Loucy (cell line): Measurements from ENCODE around the gene AMDHD1.

Source experiments
- H2AFZ ChIP-seq: fragments of 200-600 bp; sonication (generic); 2 replicates; pipeline ENCODE4 v1.6.0; 2016; ENCODE audit warnings: antibody characterized with exemption, mild to moderate bottlenecking, low read length, moderate library complexity
- H3F3A ChIP-seq: fragments of 200-600 bp; 2 replicates; pipeline ENCODE4 v1.6.0; 2016; ENCODE audit warnings: antibody characterized with exemption, low read depth, mild to moderate bottlenecking
- H3K27me3 ChIP-seq: fragments of 200-600 bp; sonication (generic); 2 replicates; pipeline ENCODE4 v1.6.1; 2014; ENCODE audit warnings: low read length, mild to moderate bottlenecking; ENCODE audit not compliant: insufficient read depth, poor library complexity, severe bottlenecking
- H3K36me3 ChIP-seq: fragments of 200-600 bp; sonication (generic); 2 replicates; pipeline ENCODE4 v1.6.1; 2016; ENCODE audit warnings: low read length; ENCODE audit not compliant: insufficient read depth
- H3K4me1 ChIP-seq: fragments of 200-600 bp; sonication (generic); 2 replicates; pipeline ENCODE4 v1.5.1; 2014; ENCODE audit warnings: low read length, mild to moderate bottlenecking; ENCODE audit not compliant: insufficient read depth, poor library complexity, severe bottlenecking
- H3K4me2 ChIP-seq: fragments of 200-600 bp; sonication (generic); 2 replicates; pipeline ENCODE4 v1.6.0; 2014; ENCODE audit warnings: antibody characterized with exemption, low read length, low read depth, mild to moderate bottlenecking; ENCODE audit not compliant: poor library complexity, severe bottlenecking
- H3K4me3 ChIP-seq: fragments of 200-600 bp; sonication (generic); 2 replicates; pipeline ENCODE4 v1.5.1; 2014; ENCODE audit warnings: low read length, mild to moderate bottlenecking, mixed read lengths; ENCODE audit not compliant: poor library complexity, severe bottlenecking
- H3K79me2 ChIP-seq: fragments of 200-600 bp; sonication (generic); 2 replicates; pipeline ENCODE4 v1.6.1; 2014; ENCODE audit warnings: low read length; ENCODE audit not compliant: insufficient read depth
- H3K9ac ChIP-seq: fragments of 200-600 bp; sonication (generic); 2 replicates; pipeline ENCODE4 v1.6.0; 2014; ENCODE audit warnings: mild to moderate bottlenecking, low read depth, low read length, moderate library complexity; ENCODE audit not compliant: poor library complexity, severe bottlenecking
- H3K9me2 ChIP-seq: fragments of 200-600 bp; sonication (generic); replicated peaks from 2 replicates; pipeline ENCODE4 v1.6.1; 2016; ENCODE audit warnings: low read depth, low read length, mixed read lengths
- H3K9me3 ChIP-seq: fragments of 200-600 bp; sonication (generic); 2 replicates; pipeline ENCODE4 v1.6.1; 2014; ENCODE audit warnings: mild to moderate bottlenecking, antibody characterized with exemption, low read length, low read depth; ENCODE audit not compliant: insufficient read depth
- H4K20me1 ChIP-seq: fragments of 200-600 bp; sonication (generic); 2 replicates; pipeline ENCODE4 v1.6.0; 2014; ENCODE audit warnings: antibody characterized with exemption, low read length, mild to moderate bottlenecking; ENCODE audit not compliant: insufficient read depth, poor library complexity, severe bottlenecking
- CTCF ChIP-seq: fragments of 200-600 bp; sonication (generic); conservative IDR thresholded peaks from 2 replicates; pipeline ENCODE4 v1.5.1; 2014; ENCODE audit warnings: mild to moderate bottlenecking, antibody characterized with exemption, low read length
- EZH2phosphoT487 ChIP-seq: fragments of 200-600 bp; IDR thresholded peaks from 2 replicates; pipeline ENCODE4 v1.6.1; 2018; ENCODE audit warnings: antibody characterized with exemption, mild to moderate bottlenecking, moderate library complexity, borderline replicate concordance

The AMDHD1 gene

GRCh38 chr12:95977764-95978305 lies 34.7 kb downstream of the AMDHD1 start:
- Histone ChIP-seq H3K9me3 (no peaks in the 10 kb centered on the region), H3F3A (no peaks in the 10 kb centered on the region), H3K36me3 (no peaks in the 10 kb centered on the region), H3K4me2 (no peak overlapping the region), H3K4me3 (no peak overlapping the region), H2AFZ (no peak overlapping the region), H4K20me1 (no peaks in the 10 kb centered on the region), H3K79me2 (no peaks in the 10 kb centered on the region), H3K9me2 (no peaks in the 10 kb centered on the region), H3K9ac (no peak overlapping the region), H3K27me3 (no peaks in the 10 kb centered on the region), H3K4me1 (no peaks in the 10 kb centered on the region)
- TF ChIP-seq CTCF (no peak), EZH2phosphoT487 (no peak)

GRCh38 chr12:95978351-95978750 lies 35.2 kb downstream of the AMDHD1 start:
- Histone ChIP-seq H3F3A (no peaks in the 10 kb centered on the region), H2AFZ (no peak overlapping the region), H3K4me2 (no peak overlapping the region), H3K4me3 (no peak overlapping the region), H4K20me1 (no peaks in the 10 kb centered on the region), H3K9ac (no peak overlapping the region), H3K79me2 (no peaks in the 10 kb centered on the region), H3K27me3 (no peaks in the 10 kb centered on the region), H3K9me3 (no peaks in the 10 kb centered on the region), H3K4me1 (no peaks in the 10 kb centered on the region), H3K9me2 (no peaks in the 10 kb centered on the region), H3K36me3 (no peaks in the 10 kb centered on the region)
- no peak for TF ChIP-seq CTCF
- no peak for TF ChIP-seq EZH2phosphoT487

- Histone ChIP-seq H3K79me2 (no peaks in the 10 kb centered on the region), H3K9ac (no peak overlapping the region), H2AFZ (no peak overlapping the region), H3K9me3 (no peaks in the 10 kb centered on the region), H3K4me2 (no peak overlapping the region), H3F3A (no peaks in the 10 kb centered on the region), H4K20me1 (no peaks in the 10 kb centered on the region), H3K27me3 (no peaks in the 10 kb centered on the region), H3K4me3 (no peak overlapping the region), H3K36me3 (no peaks in the 10 kb centered on the region), H3K9me2 (no peaks in the 10 kb centered on the region), H3K4me1 (no peaks in the 10 kb centered on the region)
- TF ChIP-seq EZH2phosphoT487, result no peak
- no peak for TF ChIP-seq CTCF
Observed at GRCh38 chr12:95978774-95979173, 35.6 kb downstream of the AMDHD1 start.
